GM19099 (cell line): Measurements from ENCODE around the gene SEMA3D.

ENCODE experiments used
- POLR2A ChIP-seq: IDR thresholded peaks from 3 replicates; pipeline ENCODE4 v1.6.1; 2011; ENCODE audit warnings: low read depth; ENCODE audit not compliant: insufficient read length; ENCODE audit errors: extremely low read depth

SEMA3D gene

GRCh38 chr7:85186521-85187241, at the start of gene SEMA3D:
Gene SEMA3D (minus strand): TSS chr7:85187056. CDS start chr7:85121891, 65,165 bp downstream.
- TF ChIP-seq POLR2A = no peak

GRCh38 chr7:85234730-85235129, 47.9 kb upstream of the SEMA3D start:
- TF ChIP-seq POLR2A = no peak

- no peak for TF ChIP-seq POLR2A
Measured at GRCh38 chr7:85232068-85232467, 45.2 kb upstream of the SEMA3D start.

GRCh38 chr7:85230623-85231022, 43.8 kb upstream of the SEMA3D start:
- no peak for TF ChIP-seq POLR2A

- no peak for TF ChIP-seq POLR2A
Measured at GRCh38 chr7:85229544-85229943, 42.7 kb upstream of the SEMA3D start.

GRCh38 chr7:85226361-85227085, 39.7 kb upstream of the SEMA3D start:
- TF ChIP-seq POLR2A = no peak

GRCh38 chr7:85224171-85224570, 37.3 kb upstream of the SEMA3D start:
- no peak for TF ChIP-seq POLR2A

GRCh38 chr7:85222522-85222921, 35.7 kb upstream of the SEMA3D start:
- no peak for TF ChIP-seq POLR2A

GRCh38 chr7:85221796-85222195, 34.9 kb upstream of the SEMA3D start:
- no peak for TF ChIP-seq POLR2A

- no peak for TF ChIP-seq POLR2A
Measured at GRCh38 chr7:85220651-85221050, 33.8 kb upstream of the SEMA3D start.

- no peak for TF ChIP-seq POLR2A
Measured at GRCh38 chr7:85220023-85220422, 33.2 kb upstream of the SEMA3D start.

- TF ChIP-seq POLR2A = no peak
Measured at GRCh38 chr7:85217085-85217484, 30.2 kb upstream of the SEMA3D start.

GRCh38 chr7:85215098-85215497, 28.2 kb upstream of the SEMA3D start:
- no peak for TF ChIP-seq POLR2A

GRCh38 chr7:85213500-85213899, 26.6 kb upstream of the SEMA3D start:
- TF ChIP-seq POLR2A = no peak

GRCh38 chr7:85205754-85206153, 18.9 kb upstream of the SEMA3D start:
- TF ChIP-seq POLR2A = no peak

GRCh38 chr7:85204496-85204895, 17.6 kb upstream of the SEMA3D start:
- no peak for TF ChIP-seq POLR2A
